Measurements from ENCODE around the gene KRTAP5-6. TPM values are rescaled to one million over a fixed set of nuclear protein-coding genes. Genes with fewer than 3 reads are reported as not detected.
"Not testable (repeated sequence)": the region's sequence is repeated elsewhere in the genome, so short reads cannot be mapped to it uniquely, and the experiment has no call there.

Gene KRTAP5-6
- total RNA-seq, 4 donors from 2014 or later = not detected

- H3K4me3 ChIP-seq = no peak overlapping the region
- TF ChIP-seq EP300 (IDR thresholded peaks at IDR 0.05; ENCODE audit: low read depth) = no peak
- TF ChIP-seq POLR2A (IDR thresholded peaks at IDR 0.05) = no peak
- TF ChIP-seq POLR2AphosphoS5 (IDR thresholded peaks at IDR 0.05) = no peak
- no peak for TF ChIP-seq CTCF (IDR thresholded peaks at IDR 0.05)
- H3K27me3 ChIP-seq = peaks cover 23% of the 10 kb centered on the region
- no peaks in the 10 kb centered on the region for H3K36me3 ChIP-seq
- no peak overlapping the region for H3K27ac ChIP-seq
- intact Hi-C loops (cut with DNase I; ENCODE audit: low total_unique reads) = no loop called here
- 67 to 77% methylated on average over 9 to 14 of the region's 14 CpGs for WGBS, 2 donors (ENCODE audit: low coverage in 1 of 2)
- no peaks in the 10 kb centered on the region for H3K9me3 ChIP-seq
- no peak for DNase-seq
- in situ Hi-C loops (cut with MboI; ENCODE audit: low pct_ligation_motif_present in 1 of 4, low pct_unique_long_range_greater_than_20kb in 1 of 4, low sequenced_read_pairs in 3 of 4) = loop anchor here in 1 of 4 donors (10.0 kb wide), 1 partner anchor 495 kb away; no protein-coding TSS in a partner anchor
- no peaks in the 10 kb centered on the region for H3K4me1 ChIP-seq
These were observed 37.5 kb upstream of the KRTAP5-6 start for GRCh38 chr11:1659506-1659905.

GRCh38 chr11:1660111-1660867 is 36.7 kb upstream of the KRTAP5-6 start:
- H3K27me3 ChIP-seq = peaks cover 23% of the 10 kb centered on the region
- no peak for DNase-seq
- intact Hi-C loops (cut with DNase I; ENCODE audit: low total_unique reads) (no loop called here), in situ Hi-C loops (cut with MboI; ENCODE audit: low pct_ligation_motif_present in 1 of 4, low pct_unique_long_range_greater_than_20kb in 1 of 4, low sequenced_read_pairs in 3 of 4) (no loop called here)
- H3K9me3 ChIP-seq = no peaks in the 10 kb centered on the region
- H3K4me1 ChIP-seq = no peaks in the 10 kb centered on the region
- no peak overlapping the region for H3K27ac ChIP-seq
- H3K4me3 ChIP-seq = no peak overlapping the region
- TF ChIP-seq POLR2A (IDR thresholded peaks at IDR 0.05) (no peak), CTCF (IDR thresholded peaks at IDR 0.05) (no peak), POLR2AphosphoS5 (IDR thresholded peaks at IDR 0.05) (no peak), EP300 (IDR thresholded peaks at IDR 0.05; ENCODE audit: low read depth) (no peak)
- WGBS, 2 donors (ENCODE audit: low coverage in 1 of 2) = 68 to 75% methylated on average over 14 to 24 of the region's 24 CpGs
- H3K36me3 ChIP-seq = no peaks in the 10 kb centered on the region

GRCh38 chr11:1661454-1662269 is 35.3 kb upstream of the KRTAP5-6 start:
- intact Hi-C loops (cut with DNase I; ENCODE audit: low total_unique reads); H3K27ac ChIP-seq; in situ Hi-C loops (cut with MboI; ENCODE audit: low pct_ligation_motif_present in 1 of 4, low pct_unique_long_range_greater_than_20kb in 1 of 4, low sequenced_read_pairs in 3 of 4); H3K4me1 ChIP-seq; H3K36me3 ChIP-seq; H3K9me3 ChIP-seq; DNase-seq; H3K4me3 ChIP-seq: not testable (repeated sequence)
- peaks cover 20% of the 10 kb centered on the region for H3K27me3 ChIP-seq
- WGBS, 2 donors (ENCODE audit: low coverage in 1 of 2) = 33% methylated on average over 14 of the region's 25 CpGs; no CpG with 5 or more reads in 1 of the 2 donors

GRCh38 chr11:1662699-1663283 is 34.2 kb upstream of the KRTAP5-6 start:
- H3K27me3 ChIP-seq = peaks cover 28% of the 10 kb centered on the region
- H3K4me1 ChIP-seq; H3K27ac ChIP-seq; DNase-seq; H3K9me3 ChIP-seq; H3K4me3 ChIP-seq; in situ Hi-C loops (cut with MboI; ENCODE audit: low pct_ligation_motif_present in 1 of 4, low pct_unique_long_range_greater_than_20kb in 1 of 4, low sequenced_read_pairs in 3 of 4); H3K36me3 ChIP-seq; intact Hi-C loops (cut with DNase I; ENCODE audit: low total_unique reads): not testable (repeated sequence)
- WGBS, 2 donors (ENCODE audit: low coverage in 1 of 2) = 69% methylated on average over 18 of the region's 18 CpGs; no CpG with 5 or more reads in 1 of the 2 donors

- TF ChIP-seq CTCF (IDR thresholded peaks at IDR 0.05) = no peak
- no peak for TF ChIP-seq POLR2AphosphoS5 (IDR thresholded peaks at IDR 0.05)
- TF ChIP-seq POLR2A (IDR thresholded peaks at IDR 0.05) = no peak
- no peak for TF ChIP-seq EP300 (IDR thresholded peaks at IDR 0.05; ENCODE audit: low read depth)
- intact Hi-C loops (cut with DNase I; ENCODE audit: low total_unique reads) = no loop called here
- H3K9me3 ChIP-seq = no peaks in the 10 kb centered on the region
These were observed 31.7 kb upstream of the KRTAP5-6 start for GRCh38 chr11:1665313-1665712.

More at GRCh38 chr11:1665313-1665712, 31.7 kb upstream of the KRTAP5-6 start:
- no peak overlapping the region for H3K27ac ChIP-seq
- DNase-seq = no peak
- in situ Hi-C loops (cut with MboI; ENCODE audit: low pct_ligation_motif_present in 1 of 4, low pct_unique_long_range_greater_than_20kb in 1 of 4, low sequenced_read_pairs in 3 of 4) = no loop called here
- peaks cover 35% of the 10 kb centered on the region for H3K27me3 ChIP-seq
- H3K36me3 ChIP-seq = no peaks in the 10 kb centered on the region
- no peak overlapping the region for H3K4me3 ChIP-seq
- WGBS, 2 donors (ENCODE audit: low coverage in 1 of 2) = 100% methylated on average over 3 of the region's 8 CpGs; no CpG with 5 or more reads in 1 of the 2 donors
- H3K4me1 ChIP-seq = no peaks in the 10 kb centered on the region
